Adipocyte (in vitro differentiated cells): ENCODE measurements around the gene GRAMD4.
"Not testable (repeated sequence)": the region's sequence is repeated elsewhere in the genome, so short reads cannot be mapped to it uniquely, and the experiment has no call there.

ENCODE experiments used
- DNase-seq: peaks from one replicate; pipeline ENCODE4 v3.0.0-alpha.2; 2015; ENCODE audit warnings: low read depth
- H3K27me3 ChIP-seq: replicated peaks from 2 replicates; pipeline ENCODE4 v1.7.0; 2013; ENCODE audit warnings: mild to moderate bottlenecking, low read length, moderate library complexity; ENCODE audit not compliant: control insufficient read depth, insufficient read depth
- H3K36me3 ChIP-seq: 2 replicates; pipeline ENCODE4 v1.7.0; 2013; ENCODE audit warnings: low read length, mild to moderate bottlenecking, moderate library complexity; ENCODE audit not compliant: control insufficient read depth, insufficient read depth, severe bottlenecking
- H3K4me1 ChIP-seq: 2 replicates; pipeline ENCODE4 v1.7.0; 2013; ENCODE audit warnings: mild to moderate bottlenecking, low read length, moderate library complexity; ENCODE audit not compliant: control insufficient read depth, insufficient read depth
- H3K4me3 ChIP-seq: 2 replicates; pipeline ENCODE4 v1.7.0; 2013; ENCODE audit warnings: mild to moderate bottlenecking, low read length, moderate library complexity
- H3K9ac ChIP-seq: 2 replicates; pipeline ENCODE4 v1.7.0; 2013; ENCODE audit warnings: mild to moderate bottlenecking, low read length, moderate library complexity
- H3K9me3 ChIP-seq: 2 replicates; pipeline ENCODE4 v1.7.0; 2013; ENCODE audit warnings: mild to moderate bottlenecking, low read length, moderate library complexity; ENCODE audit not compliant: control insufficient read depth

GRAMD4 gene

DNA sequence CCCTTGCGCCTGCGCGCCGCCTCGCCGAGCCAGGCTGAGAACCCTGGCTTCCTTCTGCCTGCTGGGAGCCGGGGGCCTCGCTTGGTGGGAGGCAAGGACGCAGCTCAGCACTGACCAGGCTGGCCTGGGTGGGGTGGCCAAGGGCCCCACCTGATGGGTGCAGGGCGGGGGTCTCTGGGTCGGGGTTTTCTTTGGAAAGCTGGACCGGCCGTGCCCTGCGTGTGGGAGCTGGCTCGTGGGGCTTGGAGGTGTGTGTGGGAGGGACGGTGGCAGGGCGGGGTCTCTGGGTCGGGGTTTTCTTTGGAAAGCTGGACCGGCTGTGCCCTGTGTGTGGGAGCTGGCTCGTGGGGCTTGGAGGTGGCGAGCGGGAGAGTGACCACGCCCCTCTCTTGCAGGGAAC lies 6.2 kb downstream of the GRAMD4 start:
- Histone ChIP-seq H3K27me3 (no peaks in the 10 kb centered on the region), H3K4me1 (no peaks in the 10 kb centered on the region), H3K36me3 (no peaks in the 10 kb centered on the region), H3K9ac (no peak overlapping the region), H3K9me3 (no peaks in the 10 kb centered on the region), H3K4me3 (no peak overlapping the region)
- DNase-seq: no peak

DNA sequence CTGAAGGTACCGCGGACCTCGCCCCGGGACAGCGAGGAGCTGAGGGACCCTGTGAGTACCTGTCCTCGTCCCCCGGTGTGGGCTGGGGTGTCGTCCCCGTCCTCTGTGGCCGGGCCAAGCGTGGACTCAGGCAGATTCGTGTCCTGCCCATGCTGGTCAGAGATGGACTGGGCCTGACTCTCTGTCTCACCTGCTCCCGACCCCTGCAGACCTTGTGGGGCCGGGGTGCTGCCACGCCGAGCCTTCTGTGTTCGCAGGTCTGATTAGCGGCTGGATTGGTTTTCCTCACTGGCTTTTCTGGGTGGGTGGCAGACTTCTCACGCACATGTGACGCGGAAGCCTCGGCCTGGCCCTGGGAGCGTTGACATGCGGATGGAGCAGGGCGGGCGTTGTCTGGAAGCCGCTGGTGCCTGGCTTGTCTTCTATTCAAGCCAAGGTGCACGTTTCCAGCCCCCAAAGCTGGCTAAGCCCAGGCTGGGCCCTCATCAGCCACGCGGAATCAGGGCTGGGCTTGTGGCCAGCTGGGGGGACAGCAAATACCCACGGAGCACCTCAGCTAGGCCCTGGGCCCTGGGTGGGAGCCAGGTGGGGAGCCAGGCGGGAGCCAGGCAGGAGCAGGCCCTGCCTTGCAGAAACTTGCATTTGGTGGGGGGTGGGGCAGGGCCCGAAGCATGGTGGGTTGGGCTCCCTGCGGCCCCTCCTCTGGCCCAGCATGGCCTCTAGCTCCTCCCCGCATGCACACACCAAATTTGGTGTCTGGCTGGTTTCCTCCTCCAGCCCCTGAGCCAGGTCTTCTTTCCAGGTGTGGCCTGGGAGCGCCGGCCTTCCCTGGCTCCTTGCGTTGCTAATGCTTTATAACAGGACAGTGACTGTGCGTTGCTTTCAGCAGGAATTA lies 7.0 kb downstream of the GRAMD4 start:
- Histone ChIP-seq H3K4me1 (no peaks in the 10 kb centered on the region), H3K27me3 (no peaks in the 10 kb centered on the region), H3K9ac (no peak overlapping the region), H3K9me3 (no peaks in the 10 kb centered on the region), H3K36me3 (no peaks in the 10 kb centered on the region), H3K4me3 (no peak overlapping the region)
- no peak for DNase-seq

DNA sequence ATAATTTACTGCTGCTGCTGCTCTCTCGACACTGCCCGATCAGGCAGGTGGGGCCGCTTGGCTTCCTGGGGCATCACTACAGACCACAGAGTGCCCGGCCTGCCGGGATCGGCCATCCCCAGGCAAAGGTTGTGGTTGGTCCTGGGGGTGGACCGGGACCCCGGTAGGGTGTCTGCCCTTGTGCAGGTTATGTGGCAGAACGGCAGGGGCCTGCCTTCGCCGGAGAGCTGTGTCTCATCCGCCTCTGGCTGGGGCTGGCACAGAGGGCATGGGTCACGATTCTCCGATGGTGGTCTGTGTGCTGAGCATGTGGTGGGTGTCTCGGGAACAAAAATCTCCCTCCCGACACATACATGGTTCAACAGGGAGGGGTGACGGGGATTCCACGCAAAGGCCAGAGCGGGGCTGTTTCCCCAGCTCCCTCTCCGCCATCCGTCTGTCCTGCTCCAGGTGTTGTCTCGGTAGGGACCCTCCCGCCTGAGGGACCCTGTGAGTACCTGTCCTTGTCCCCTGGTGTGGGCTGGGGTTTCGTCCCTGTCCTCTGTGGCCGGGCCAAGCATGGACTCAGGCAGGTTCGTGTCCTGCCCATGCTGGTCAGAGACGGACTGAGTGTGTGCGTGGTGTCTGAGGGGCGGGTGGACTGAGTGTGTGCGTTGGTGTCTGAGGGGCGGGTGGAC lies 7.8 kb downstream of the GRAMD4 start:
- no peak for DNase-seq
- H3K4me3 ChIP-seq: no peak overlapping the region
- H3K36me3 ChIP-seq: no peaks in the 10 kb centered on the region
- H3K9me3 ChIP-seq: no peaks in the 10 kb centered on the region
- H3K4me1 ChIP-seq: no peaks in the 10 kb centered on the region
- no peaks in the 10 kb centered on the region for H3K27me3 ChIP-seq
- no peak overlapping the region for H3K9ac ChIP-seq

DNA sequence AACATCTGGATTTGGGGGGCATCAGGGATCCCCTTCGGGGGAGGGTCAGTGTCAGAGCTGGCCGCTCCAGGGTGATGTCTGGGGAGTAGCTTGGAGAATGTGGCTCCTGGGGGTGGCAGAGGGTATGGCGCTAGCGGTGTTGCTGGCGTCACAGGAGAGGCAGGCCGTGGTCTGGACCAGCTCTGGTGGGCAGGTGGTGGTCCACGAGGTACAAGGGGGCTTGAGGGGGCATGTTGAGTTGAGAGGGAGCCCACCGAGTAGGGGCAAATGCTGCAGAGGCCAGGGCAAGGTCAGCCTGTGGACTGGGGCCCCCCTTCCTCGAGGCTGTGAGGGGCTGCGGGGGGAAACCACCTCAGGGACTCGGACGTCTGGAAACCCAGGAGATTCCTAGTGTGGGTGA lies 8.6 kb downstream of the GRAMD4 start:
- DNase-seq: no peak
- H3K27me3 ChIP-seq: no peaks in the 10 kb centered on the region
- no peaks in the 10 kb centered on the region for H3K9me3 ChIP-seq
- no peak overlapping the region for H3K4me3 ChIP-seq
- H3K9ac ChIP-seq: no peak overlapping the region
- H3K4me1 ChIP-seq: no peaks in the 10 kb centered on the region
- no peaks in the 10 kb centered on the region for H3K36me3 ChIP-seq

DNA sequence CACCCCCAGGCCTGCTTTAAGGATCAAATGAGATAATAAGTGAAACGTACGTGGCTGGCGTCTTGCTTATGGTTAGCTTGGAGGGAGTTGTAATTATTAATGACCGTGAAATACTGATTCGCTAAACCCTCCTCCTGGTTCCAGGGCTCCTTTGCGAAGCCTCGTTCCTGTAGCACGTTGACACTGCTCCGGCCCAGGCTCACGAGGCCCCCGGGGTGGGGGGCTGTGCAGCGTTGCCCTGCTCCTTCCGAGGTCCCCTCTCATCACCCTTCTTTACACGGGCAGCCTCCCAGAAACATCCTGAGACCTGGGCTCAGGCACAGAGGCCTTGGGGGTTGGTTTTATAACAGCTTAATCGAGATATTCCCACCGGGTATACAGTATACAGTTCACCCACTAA lies 9.1 kb downstream of the GRAMD4 start:
- Histone ChIP-seq H3K9me3 (no peaks in the 10 kb centered on the region), H3K4me3 (no peak overlapping the region), H3K4me1 (no peaks in the 10 kb centered on the region), H3K9ac (no peak overlapping the region), H3K27me3 (no peaks in the 10 kb centered on the region), H3K36me3 (no peaks in the 10 kb centered on the region)
- no peak for DNase-seq

DNA sequence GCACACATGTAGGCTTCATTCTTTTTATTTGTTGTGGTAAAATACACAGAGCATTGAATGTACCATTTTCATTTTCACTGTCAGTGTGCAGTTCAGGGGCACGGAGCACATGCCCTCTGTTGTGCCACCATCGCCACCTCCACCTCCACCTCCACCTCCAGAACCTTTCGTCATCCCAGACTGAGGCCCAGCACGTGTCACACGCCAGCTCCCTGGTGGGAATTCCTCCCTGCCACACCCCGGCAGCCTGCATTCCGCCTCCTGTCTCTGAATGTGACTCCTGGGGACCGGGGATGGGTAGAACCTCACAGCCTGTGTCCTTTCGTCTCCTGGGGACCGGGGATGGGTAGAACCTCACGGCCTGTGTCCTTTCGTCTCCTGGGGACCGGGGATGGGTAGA lies 10.9 kb downstream of the GRAMD4 start:
- H3K9ac ChIP-seq: no peak overlapping the region
- no peak for DNase-seq
- no peak overlapping the region for H3K4me3 ChIP-seq
- no peaks in the 10 kb centered on the region for H3K9me3 ChIP-seq
- H3K36me3 ChIP-seq: no peaks in the 10 kb centered on the region
- peaks cover 4% of the 10 kb centered on the region for H3K4me1 ChIP-seq
- no peaks in the 10 kb centered on the region for H3K27me3 ChIP-seq

DNA sequence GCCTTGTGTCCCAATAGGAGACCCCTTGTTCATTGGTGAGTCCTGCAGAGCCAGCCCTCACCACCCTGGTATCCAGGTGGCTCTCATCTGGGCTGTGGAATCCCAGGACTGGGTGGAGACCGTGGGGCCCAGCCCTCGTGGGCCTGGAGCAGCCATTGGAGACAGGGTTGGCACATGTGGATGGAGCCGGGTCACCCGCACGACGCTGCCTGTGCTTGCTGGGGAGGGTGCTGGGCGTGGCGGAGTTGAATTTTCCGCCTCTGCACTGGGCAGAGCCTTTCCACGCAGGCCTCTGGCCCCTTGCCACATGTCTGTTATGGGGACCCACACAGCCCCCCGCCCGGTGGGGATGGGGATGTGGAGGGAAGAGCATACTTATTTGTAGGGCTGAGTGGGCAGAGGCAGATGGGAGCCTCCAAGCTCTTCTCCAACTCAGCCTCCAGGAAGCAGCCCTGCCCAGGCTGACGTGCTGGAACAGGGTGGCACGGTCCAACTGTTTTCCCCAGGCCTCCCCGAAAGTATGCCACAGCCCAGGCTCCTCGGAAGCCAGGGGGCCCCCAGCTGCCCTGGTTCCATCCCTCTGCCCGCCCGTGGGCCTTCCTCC lies 12.6 kb downstream of the GRAMD4 start:
- H3K4me1 ChIP-seq: peaks cover 4% of the 10 kb centered on the region
- H3K9ac ChIP-seq: no peak overlapping the region
- no peaks in the 10 kb centered on the region for H3K36me3 ChIP-seq
- H3K4me3 ChIP-seq: no peak overlapping the region
- no peaks in the 10 kb centered on the region for H3K27me3 ChIP-seq
- no peaks in the 10 kb centered on the region for H3K9me3 ChIP-seq
- no peak for DNase-seq

DNA sequence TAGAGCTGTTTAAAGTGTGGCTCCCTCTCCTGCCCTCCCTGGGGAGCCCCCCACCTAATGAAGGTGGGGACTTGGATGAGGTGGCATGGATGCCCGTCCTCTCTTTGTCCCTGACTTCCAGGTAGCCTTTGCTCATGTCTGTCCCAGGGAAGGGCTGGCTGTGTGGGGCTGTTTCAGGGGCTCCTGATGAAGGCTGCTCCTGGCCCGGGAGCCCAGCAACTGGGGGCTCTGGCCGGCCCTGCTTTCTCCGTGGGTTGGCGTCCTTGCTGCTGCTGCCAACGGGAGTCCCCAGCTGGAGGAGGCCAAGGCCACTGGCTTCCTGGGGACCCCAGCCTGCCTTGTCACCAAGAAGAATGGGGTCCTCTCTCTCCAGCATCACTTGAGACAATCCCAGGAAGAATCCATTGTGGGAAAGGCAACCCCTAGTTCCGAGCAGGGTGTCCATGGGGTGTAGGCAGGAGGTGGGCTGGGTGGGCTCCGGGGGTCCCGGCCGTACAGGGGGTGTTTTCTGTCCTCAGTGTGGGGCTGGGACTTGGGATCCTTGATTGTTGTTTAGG lies 13.2 kb downstream of the GRAMD4 start:
- Histone ChIP-seq H3K4me1 (peaks cover 4% of the 10 kb centered on the region), H3K9ac (no peak overlapping the region), H3K4me3 (no peak overlapping the region), H3K36me3 (no peaks in the 10 kb centered on the region), H3K27me3 (no peaks in the 10 kb centered on the region), H3K9me3 (no peaks in the 10 kb centered on the region)
- DNase-seq: no peak

DNA sequence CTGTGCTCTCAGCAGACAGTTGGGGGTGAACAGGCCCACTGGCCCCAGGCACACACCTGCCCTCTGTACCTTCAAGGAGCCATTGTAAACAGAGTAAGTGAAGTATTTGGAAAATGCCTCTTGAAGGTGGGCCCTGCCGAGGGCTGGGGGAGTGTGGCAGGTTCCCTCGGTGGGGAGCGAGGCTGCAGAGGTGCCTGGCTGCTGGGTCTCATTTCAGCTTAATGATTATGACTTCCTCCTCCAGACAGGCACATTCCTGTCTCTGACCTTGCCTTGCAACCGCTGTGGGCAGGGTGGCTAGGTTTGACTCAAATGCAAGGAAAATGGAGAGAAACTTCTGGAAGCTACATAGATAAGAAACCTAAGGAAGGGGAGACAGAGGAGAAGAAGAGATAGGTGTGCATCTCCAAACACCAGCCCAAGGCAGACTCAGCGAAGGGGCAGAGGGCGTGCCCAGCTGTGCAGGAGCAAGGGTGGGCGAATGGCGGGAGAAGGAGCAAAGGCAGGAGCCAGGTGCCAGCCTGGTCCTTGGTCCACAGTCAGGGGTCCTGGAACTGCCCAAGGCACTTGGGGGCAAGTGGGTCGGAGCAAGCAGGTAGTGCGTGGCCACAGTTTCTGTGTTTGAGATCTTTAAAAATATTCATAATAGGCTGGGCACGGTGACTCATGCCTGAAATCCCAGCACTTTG lies 14.0 kb downstream of the GRAMD4 start:
- DNase-seq: no peak
- H3K36me3 ChIP-seq: no peaks in the 10 kb centered on the region
- H3K4me1 ChIP-seq: peaks cover 6% of the 10 kb centered on the region
- no peak overlapping the region for H3K9ac ChIP-seq
- no peaks in the 10 kb centered on the region for H3K27me3 ChIP-seq
- H3K4me3 ChIP-seq: no peak overlapping the region
- no peaks in the 10 kb centered on the region for H3K9me3 ChIP-seq

DNA sequence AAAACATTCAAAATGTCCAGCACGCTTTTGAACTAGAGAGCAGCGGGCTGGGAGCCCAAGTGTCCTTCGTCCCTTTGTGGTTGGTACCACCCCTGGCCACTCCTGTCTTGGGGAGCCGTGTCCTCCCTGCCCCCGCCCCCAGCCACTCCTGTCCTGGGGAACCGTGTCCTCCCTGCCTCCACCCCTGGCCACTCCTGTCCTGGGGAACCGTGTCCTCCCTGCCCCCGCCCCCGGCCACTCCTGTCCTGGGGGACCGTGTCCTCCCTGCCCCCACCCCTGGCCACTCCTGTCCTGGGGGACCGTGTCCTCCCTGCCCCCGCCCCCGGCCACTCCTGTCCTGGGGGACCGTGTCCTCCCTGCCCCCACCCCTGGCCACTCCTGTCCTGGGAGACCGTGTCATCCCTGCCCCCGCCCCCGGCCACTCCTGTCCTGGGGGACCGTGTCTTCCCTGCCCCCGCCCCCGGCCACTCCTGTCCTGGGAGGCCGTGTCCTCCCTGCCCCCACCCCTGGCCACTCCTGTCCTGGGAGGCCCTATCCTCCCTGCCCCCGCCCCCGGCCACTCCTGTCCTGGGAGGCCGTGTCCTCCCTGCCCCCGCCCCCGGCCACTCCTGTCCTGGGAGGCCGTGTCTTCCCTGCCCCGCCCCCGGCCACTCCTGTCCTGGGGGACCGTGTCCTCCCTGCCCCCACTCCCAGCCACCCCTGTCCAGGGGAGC lies 14.9 kb downstream of the GRAMD4 start:
- not testable (repeated sequence) for H3K9ac ChIP-seq, H3K4me1 ChIP-seq, H3K36me3 ChIP-seq, H3K9me3 ChIP-seq, DNase-seq, H3K27me3 ChIP-seq, H3K4me3 ChIP-seq
